Tibial nerve (tissue), 4 donors: Measurements from ENCODE around the gene PSMD9. TPM values are rescaled to one million over a fixed set of nuclear protein-coding genes. Genes with fewer than 3 reads are reported as not detected.
"Not testable (repeated sequence)": the region's sequence is repeated elsewhere in the genome, so short reads cannot be mapped to it uniquely, and the experiment has no call there.

Source experiments
- DNase-seq, 2 donors: peaks; one replicate each; pipeline ENCODE4 v3.0.0-alpha.2; 2019; ENCODE audit warnings: low spot score in 2 of 2
- H3K27ac ChIP-seq, 4 donors: fragments of 200-600 bp; sonication (generic) in 3 of 4; one replicate each; pipeline ENCODE4 v1.5.1; 2017 to 2019; ENCODE audit warnings: mild to moderate bottlenecking in 1 of 4
- H3K27me3 ChIP-seq, 2 donors: fragments of 200-600 bp; sonication (generic) in 1 of 2; one replicate each; pipeline versions ENCODE4 v1.5.1 to v1.6.0; 2017 to 2019
- H3K36me3 ChIP-seq, 3 donors: fragments of 200-600 bp; sonication (generic); one replicate each; pipeline ENCODE4 v1.5.1; 2018 to 2019
- H3K4me1 ChIP-seq, 4 donors: fragments of 200-600 bp; sonication (generic) in 3 of 4; one replicate each; pipeline ENCODE4 v1.5.1; 2017 to 2019
- H3K4me3 ChIP-seq, 4 donors: fragments of 200-600 bp; sonication (generic) in 3 of 4; one replicate each; pipeline ENCODE4 v1.5.1; 2017 to 2019; ENCODE audit warnings: mild to moderate bottlenecking in 1 of 4, moderate library complexity in 1 of 4
- H3K9me3 ChIP-seq, 4 donors: fragments of 200-600 bp; sonication (generic) in 3 of 4; one replicate each; pipeline ENCODE4 v1.5.1; 2017 to 2019
- CTCF ChIP-seq, 5 experiments: fragments of 200-600 bp in 3 of 5; fragments of 450-650 bp in 2 of 5; sonication (generic) in 3 of 5; IDR thresholded peaks; one replicate each; pipeline ENCODE4 v1.5.1; 2016 to 2019; ENCODE audit warnings: antibody characterized with exemption in 5 of 5, mild to moderate bottlenecking in 3 of 5, moderate library complexity in 2 of 5
- EP300 ChIP-seq, 2 donors: sonication (generic); formaldehyde crosslinking; IDR thresholded peaks; one replicate each; pipeline ENCODE4 v1.6.1; 2017; ENCODE audit warnings: antibody characterized with exemption in 2 of 2, mild to moderate bottlenecking in 1 of 2
- POLR2A ChIP-seq, 2 donors: fragments of 450-650 bp; IDR thresholded peaks; one replicate each; pipeline ENCODE4 v1.6.1; 2017; ENCODE audit warnings: antibody characterized with exemption in 2 of 2, mild to moderate bottlenecking in 2 of 2, moderate library complexity in 2 of 2
- WGBS, 2 donors: methylation state at CpG; one replicate each; pipeline ENCODE4 v1.1.5; 2018; 5-methylcytosine and 5-hydroxymethylcytosine counted together
- total RNA-seq, 4 donors: library from RNA; depleted of rRNA; stranded (reverse); fragments of >200 nt; gene quantifications; one replicate each; pipeline ENCODE4 v1.1.0, GENCODE V29; 2016

PSMD9 gene
- total RNA-seq, 4 donors from 2014 or later, result 22.4 to 47.7 (median 42.8) TPM

- no peak for DNase-seq
- H3K9me3 ChIP-seq, result no peaks in the 10 kb centered on the region
- 58 to 68% methylated on average over 6 of the region's 6 CpGs for WGBS, 2 donors
- peaks cover 0 to 11% (median 0%) of the 10 kb centered on the region in 3 donors for H3K36me3 ChIP-seq
- H3K27me3 ChIP-seq, result no peaks in the 10 kb centered on the region
- H3K4me1 ChIP-seq, result peaks cover 0 to 37% (median 17%) of the 10 kb centered on the region in 4 donors
- peak overlapping the region; percentile 60 to 88 (median 73) for H3K4me3 ChIP-seq
- TF ChIP-seq POLR2A (IDR thresholded peaks at IDR 0.05), result no peak
- no peak for TF ChIP-seq CTCF (IDR thresholded peaks at IDR 0.05)
- TF ChIP-seq EP300 (IDR thresholded peaks at IDR 0.05), result no peak
- H3K27ac ChIP-seq, result peak overlapping the region in 2 of 4 donors; percentile 88 to 95
Measured at GRCh38 chr12:121888083-121888477, 510 bp upstream of the PSMD9 start.

DNA sequence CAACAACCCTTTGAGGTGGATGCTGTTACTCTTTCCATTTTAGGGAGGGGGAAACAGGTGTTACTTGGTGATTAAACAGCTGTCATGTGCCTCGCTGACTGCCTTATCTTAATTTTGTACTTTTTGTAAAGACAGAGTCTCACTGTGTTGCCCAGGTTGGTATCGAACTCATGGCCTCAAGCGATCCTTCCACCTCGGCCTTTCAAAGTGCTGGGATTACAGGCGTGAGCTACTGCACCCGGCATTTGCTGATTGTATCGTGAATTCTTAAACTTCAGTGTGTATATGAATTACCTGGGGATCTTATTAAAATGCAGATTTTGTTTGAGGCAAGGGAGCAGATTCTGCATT lies 659 bp downstream of the PSMD9 start:
- H3K27ac ChIP-seq, result peak overlapping the region; percentile 79 to 97 (median 92)
- H3K36me3 ChIP-seq, result peaks cover 0 to 15% (median 0%) of the 10 kb centered on the region in 3 donors
- 0 to 4% methylated on average over 7 of the region's 7 CpGs for WGBS, 2 donors
- H3K9me3 ChIP-seq, result no peaks in the 10 kb centered on the region
- no peak for TF ChIP-seq CTCF (IDR thresholded peaks at IDR 0.05)
- TF ChIP-seq POLR2A (IDR thresholded peaks at IDR 0.05), result no peak
- TF ChIP-seq EP300 (IDR thresholded peaks at IDR 0.05), result no peak
- peak overlapping the region; percentile 60 to 88 (median 73) for H3K4me3 ChIP-seq
- H3K4me1 ChIP-seq, result peaks cover 0 to 48% (median 17%) of the 10 kb centered on the region in 4 donors
- no peaks in the 10 kb centered on the region for H3K27me3 ChIP-seq
- DNase-seq, result no peak

DNA sequence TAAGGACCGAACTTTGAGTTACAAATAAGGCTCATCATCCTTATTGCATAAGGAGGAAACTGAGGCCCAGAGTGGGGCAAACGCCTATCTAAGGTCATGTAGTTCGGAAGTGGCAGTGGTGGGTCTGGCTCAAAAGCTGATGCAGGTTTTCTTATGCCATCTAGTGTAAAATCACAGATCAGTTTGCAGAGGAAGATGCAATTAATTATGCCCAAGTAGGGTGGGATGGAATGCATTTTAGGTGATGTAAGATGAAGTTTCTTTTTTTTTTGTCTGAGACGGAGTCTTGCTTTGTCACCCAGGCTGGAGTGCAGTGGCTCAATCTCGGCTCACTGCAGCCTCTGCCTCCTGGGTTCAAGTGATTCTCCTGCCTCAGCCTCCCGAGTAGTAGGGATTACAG lies 1.1 kb downstream of the PSMD9 start:
- peaks cover 0 to 51% (median 17%) of the 10 kb centered on the region in 4 donors for H3K4me1 ChIP-seq
- DNase-seq, H3K9me3 ChIP-seq, H3K27me3 ChIP-seq: not testable (repeated sequence)
- peaks cover 0 to 16% (median 0%) of the 10 kb centered on the region in 3 donors for H3K36me3 ChIP-seq
- 27 to 33% methylated on average over 6 of the region's 6 CpGs for WGBS, 2 donors
- peak overlapping the region in 1 of 4 donors; percentile 95 for H3K27ac ChIP-seq
- H3K4me3 ChIP-seq, result peak overlapping the region; percentile 60 to 88 (median 73)

DNA sequence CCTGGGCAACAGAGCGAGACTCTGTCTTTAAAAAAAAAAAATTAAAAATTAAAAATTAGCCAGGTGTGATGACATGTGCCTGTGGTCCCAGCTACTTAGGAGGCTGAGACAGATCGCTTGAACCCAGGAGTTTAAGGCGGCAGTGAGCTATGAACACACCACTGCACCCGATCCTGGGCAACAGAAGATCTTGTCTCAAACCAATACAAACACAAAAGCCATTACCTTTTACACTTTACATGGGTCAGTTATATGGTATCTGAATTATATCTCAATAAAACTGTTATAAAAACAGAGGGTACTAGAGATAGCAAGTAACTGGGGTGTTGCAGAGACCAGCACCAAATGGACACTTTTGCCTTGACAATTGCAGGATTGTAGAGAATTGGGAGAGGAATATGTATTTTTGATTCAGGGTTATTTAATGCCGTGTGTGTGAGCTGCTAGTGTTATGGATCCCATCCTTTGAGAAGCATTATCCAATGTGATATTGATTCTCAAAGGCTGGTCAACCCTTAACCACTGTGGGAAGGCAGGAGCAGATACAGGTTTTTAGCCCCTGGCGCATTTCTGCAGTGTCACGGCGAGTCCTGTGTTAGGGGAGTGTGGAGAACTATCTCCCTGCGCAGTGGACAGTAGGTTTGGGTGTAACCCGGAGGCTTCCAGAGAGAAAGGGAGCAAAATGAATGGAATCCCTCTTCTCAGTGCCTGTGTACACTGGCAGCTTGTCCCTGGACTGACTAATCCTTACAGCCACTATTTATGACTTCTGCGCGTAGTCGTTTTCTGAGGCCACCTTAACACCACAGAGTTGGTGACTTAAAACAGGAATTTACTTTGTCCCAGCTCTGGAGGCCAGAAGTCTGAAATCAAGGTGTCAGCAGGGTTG lies 4.3 kb downstream of the PSMD9 start:
- whole genome bisulfite sequencing, 2 donors, result 78% methylated on average over 13 of the region's 13 CpGs
- peaks cover 0 to 49% (median 2%) of the 10 kb centered on the region in 3 donors for H3K36me3 ChIP-seq
- peaks cover 0 to 47% (median 17%) of the 10 kb centered on the region in 4 donors for H3K4me1 ChIP-seq
- no peak overlapping the region for H3K27ac ChIP-seq
- no peaks in the 10 kb centered on the region for H3K9me3 ChIP-seq
- no peak for DNase-seq
- H3K27me3 ChIP-seq, result no peaks in the 10 kb centered on the region
- TF ChIP-seq EP300 (IDR thresholded peaks at IDR 0.05) (no peak), CTCF (IDR thresholded peaks at IDR 0.05) (no peak), POLR2A (IDR thresholded peaks at IDR 0.05) (no peak)
- no peak overlapping the region for H3K4me3 ChIP-seq

DNA sequence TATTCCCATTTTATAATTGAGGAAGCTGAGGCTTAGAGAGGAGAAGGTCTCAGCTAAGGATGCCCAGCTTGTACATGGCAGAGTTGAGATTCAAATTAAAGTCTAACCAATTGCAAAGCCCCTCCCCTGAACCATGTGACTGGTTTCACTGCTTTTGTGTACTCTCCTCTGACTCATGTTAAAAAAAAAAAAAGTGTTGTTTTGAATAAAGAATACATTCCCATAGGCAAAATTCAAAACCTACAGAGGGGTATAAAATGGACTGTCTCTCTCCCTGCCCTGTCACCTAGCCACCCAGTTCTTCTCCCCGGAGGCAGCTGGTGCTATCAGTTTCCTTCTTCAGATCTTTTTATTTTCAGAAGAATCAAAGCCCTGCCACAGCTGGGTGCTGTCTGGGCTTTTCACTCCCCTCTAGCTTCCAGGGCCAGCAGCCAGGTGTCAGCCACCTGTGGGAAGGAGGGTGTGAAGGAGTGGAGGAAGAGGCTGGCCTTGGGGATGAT lies 5.4 kb downstream of the PSMD9 start:
- 45 to 53% methylated on average over 1 of the region's 1 CpG for WGBS, 2 donors

More for the DNA sequence above, 5.4 kb downstream of the PSMD9 start:
- no peaks in the 10 kb centered on the region for H3K9me3 ChIP-seq
- no peak overlapping the region for H3K27ac ChIP-seq
- no peak overlapping the region for H3K4me3 ChIP-seq
- H3K4me1 ChIP-seq, result peaks cover 0 to 44% (median 17%) of the 10 kb centered on the region in 4 donors
- DNase-seq, result no peak
- H3K27me3 ChIP-seq, result no peaks in the 10 kb centered on the region
- peaks cover 0 to 60% (median 7%) of the 10 kb centered on the region in 3 donors for H3K36me3 ChIP-seq
- no peak for TF ChIP-seq CTCF (IDR thresholded peaks at IDR 0.05)
- no peak for TF ChIP-seq POLR2A (IDR thresholded peaks at IDR 0.05)
- TF ChIP-seq EP300 (IDR thresholded peaks at IDR 0.05), result no peak
